LNCAP (cell line): ENCODE results near the gene TMEM117.

Experiments used
- TF ChIP-seq, protein P1 (sequence below): fragments of 450-650 bp; IDR thresholded peaks from 2 replicates; pipeline ENCODE4 v1.5.1; 2017; ENCODE audit warnings: mild to moderate bottlenecking

Gene TMEM117

GRCh38 chr12:44019118-44019517 lies 183.2 kb downstream of the TMEM117 start:
- TF ChIP-seq, protein P1, sequence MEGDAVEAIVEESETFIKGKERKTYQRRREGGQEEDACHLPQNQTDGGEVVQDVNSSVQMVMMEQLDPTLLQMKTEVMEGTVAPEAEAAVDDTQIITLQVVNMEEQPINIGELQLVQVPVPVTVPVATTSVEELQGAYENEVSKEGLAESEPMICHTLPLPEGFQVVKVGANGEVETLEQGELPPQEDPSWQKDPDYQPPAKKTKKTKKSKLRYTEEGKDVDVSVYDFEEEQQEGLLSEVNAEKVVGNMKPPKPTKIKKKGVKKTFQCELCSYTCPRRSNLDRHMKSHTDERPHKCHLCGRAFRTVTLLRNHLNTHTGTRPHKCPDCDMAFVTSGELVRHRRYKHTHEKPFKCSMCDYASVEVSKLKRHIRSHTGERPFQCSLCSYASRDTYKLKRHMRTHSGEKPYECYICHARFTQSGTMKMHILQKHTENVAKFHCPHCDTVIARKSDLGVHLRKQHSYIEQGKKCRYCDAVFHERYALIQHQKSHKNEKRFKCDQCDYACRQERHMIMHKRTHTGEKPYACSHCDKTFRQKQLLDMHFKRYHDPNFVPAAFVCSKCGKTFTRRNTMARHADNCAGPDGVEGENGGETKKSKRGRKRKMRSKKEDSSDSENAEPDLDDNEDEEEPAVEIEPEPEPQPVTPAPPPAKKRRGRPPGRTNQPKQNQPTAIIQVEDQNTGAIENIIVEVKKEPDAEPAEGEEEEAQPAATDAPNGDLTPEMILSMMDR, result no peak

DNA sequence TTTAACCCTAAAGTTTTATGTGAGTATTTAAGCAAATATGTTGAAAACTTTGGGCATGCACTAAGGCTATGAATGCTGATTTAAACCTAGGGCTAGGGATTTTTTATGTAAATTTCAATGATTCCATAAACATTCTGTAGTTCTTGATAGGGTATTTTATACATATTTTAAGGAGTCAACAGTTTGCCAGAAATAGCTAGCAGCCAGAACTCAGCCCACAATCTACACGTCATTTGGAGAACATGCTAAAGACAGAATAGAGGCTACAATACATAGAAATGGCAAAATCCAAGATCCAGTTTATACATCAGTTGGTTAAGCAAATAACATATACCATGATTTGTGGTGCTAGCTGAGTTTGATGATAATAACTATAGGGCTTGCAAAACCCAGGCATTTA lies 184.7 kb downstream of the TMEM117 start:
- TF ChIP-seq, protein P1, result no peak

DNA sequence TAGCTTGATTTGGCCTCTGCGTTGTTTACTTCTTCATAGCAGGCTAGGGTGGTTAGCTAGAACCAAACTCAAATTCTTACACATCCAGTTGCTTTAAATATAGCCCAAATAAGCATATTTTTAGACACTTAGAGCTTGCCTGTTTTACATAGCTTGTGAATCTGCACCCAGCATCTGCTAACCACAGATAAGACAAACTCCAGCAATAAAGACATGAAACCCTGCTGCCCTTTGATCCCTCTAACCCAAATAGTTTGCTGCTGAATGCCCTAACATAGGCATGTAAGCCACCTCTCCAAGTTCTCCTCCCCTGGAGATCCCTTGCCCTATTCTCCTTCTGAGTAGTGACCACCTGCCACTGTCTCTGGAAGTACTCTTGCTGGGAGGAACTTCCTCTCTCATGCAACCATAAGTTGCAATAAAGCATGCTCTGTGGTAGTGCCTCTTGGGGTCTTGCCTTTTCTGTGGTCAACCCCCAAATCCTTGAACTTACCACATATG lies 185.6 kb downstream of the TMEM117 start:
- TF ChIP-seq, protein P1, result no peak

DNA sequence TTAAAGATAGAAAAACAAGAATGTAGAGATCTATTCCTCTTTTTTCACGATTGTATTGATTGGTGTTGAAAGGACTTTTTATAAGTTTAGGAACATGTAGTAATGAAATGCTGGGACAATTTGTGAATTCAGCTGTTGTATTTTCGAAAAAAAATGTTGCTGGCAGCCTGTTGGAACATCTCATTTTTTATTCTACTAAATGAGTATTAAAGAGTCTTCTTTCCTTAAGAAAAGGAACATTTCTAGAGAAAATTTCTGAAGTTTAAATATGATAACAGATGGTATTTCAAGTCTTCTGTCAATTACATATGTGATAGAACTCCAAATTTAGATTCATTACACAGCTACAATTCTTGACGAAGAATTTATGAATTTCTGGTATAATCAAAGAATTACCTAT lies 189.6 kb downstream of the TMEM117 start:
- TF ChIP-seq, protein P1, result no peak

DNA sequence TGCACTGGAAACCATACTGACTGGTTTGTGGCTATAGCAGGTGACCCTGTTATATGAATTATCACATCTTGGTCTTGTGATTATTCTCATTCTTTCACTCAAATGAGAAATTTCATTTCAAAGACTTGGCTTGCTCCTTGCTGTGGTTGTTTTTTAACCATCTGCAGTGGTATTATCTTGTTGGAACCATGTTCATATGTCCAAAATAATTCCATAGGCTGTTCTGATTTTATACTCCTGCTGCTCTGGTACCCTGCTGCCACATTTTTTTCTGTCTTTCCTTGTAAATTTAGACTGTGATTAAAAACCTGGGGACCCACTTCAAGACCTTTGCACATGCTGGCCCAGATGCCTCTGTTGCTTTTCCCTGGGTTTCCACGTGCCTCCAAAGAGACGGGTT lies 190.2 kb downstream of the TMEM117 start:
- TF ChIP-seq, protein P1, result no peak

DNA sequence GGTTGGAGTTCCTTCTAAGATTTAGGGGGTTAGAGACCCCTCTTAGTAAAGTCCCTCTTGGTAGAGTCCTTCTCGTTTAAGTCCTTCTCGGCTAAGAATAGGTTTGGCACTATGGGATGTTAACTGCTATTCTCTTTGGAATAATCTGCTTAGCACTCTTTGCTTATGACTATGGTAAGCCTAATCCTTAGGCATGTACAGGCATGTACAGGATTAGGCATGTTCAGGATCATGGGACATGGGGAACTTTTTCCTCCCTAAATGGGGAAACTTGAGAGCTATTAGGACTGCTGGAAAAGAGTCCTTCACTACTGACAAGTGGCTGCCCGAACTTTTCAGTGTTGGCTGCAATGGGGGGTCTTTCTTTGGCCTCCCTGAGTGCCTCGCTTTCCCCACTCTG lies 193.3 kb downstream of the TMEM117 start:
- TF ChIP-seq, protein P1, result no peak

- TF ChIP-seq, protein P1, result no peak
Measured at GRCh38 chr12:44031472-44032185, 195.7 kb downstream of the TMEM117 start.

DNA sequence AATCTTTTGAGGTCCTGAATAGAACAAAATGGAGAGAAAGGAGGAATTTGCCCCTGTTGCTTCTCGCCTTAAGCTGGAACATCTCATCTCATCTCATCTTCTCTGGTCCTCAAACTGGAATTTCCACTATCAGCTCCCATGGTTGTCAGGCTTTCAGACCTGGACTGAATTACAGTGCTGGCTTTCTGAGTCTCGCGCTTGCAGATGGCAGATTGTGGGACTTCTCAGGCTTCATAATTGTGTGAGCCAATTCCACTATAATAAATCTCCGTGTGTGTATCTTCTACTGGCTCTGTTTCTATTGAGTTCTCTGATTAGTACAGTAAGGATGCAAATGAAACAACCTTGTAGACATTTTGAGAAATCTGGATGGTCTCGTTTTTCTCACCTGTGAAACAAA lies 199.0 kb downstream of the TMEM117 start:
- TF ChIP-seq, protein P1, result no peak
